Measurements from ENCODE around the gene EDEM1. TPM values are rescaled to one million over a fixed set of nuclear protein-coding genes. Genes with fewer than 3 reads are reported as not detected.

EDEM1 gene
- total RNA-seq, 4 donors from 2014 or later = 18.4 to 41.7 (median 35.8) TPM

DNA sequence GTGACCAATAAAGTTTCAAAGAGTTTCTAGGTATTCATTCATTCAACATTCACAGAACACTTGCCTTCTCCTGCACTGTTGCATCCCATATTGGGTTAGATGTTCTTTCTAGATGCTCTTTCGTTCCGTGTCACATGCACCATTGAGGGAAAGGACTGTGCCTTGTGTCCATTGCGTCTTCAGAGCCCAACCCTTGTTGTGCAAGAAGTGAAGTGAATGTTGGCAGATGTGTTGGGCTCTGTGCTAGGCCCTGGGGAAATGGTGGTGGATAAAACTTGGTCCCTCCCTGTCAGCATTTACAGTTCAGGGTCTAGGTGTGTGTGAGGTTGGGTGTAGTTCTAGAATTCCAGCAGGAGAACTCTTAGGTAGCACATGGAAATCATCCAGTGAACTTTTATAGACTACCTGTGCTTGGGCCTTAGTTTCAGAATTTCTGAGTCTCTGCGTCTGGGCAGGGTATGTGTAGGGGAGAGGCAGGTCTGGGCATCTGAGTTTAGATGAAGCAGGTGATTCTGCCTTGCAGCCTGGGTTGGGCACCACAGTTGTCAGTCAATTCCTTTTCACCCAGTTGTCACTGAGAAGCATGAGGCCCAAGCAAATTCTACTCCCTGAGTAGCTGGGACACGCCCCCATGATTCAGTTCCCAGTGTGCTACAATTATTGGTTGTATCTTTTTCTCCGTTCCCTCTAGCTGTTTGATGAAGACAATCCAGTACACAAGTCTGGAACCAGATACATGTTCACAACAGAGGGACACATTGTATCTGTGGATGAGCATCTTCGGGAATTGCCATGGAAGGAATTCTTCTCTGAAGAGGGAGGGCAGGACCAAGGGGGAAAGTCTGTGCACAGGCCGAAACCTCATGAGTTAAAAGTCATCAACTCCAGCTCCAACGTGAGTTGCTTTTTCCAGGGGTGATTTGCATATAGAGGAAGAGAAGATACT is 25.4 kb downstream of the EDEM1 start:
- Histone ChIP-seq H3K4me1 (peaks cover 0 to 5% (median 0%) of the 10 kb centered on the region in 3 donors), H3K27ac (no peak overlapping the region), H3K27me3 (no peaks in the 10 kb centered on the region), H3K36me3 (peaks cover 11 to 99% of the 10 kb centered on the region in 2 donors), H3K9me3 (no peaks in the 10 kb centered on the region), H3K4me3 (no peak overlapping the region)
- ATAC-seq = peak; percentile 43
- TF ChIP-seq POLR2A (IDR thresholded peaks at IDR 0.05) (no peak), POLR2AphosphoS5 (IDR thresholded peaks at IDR 0.05) (no peak), EP300 (IDR thresholded peaks at IDR 0.05) (no peak)
- TF ChIP-seq, protein P1, sequence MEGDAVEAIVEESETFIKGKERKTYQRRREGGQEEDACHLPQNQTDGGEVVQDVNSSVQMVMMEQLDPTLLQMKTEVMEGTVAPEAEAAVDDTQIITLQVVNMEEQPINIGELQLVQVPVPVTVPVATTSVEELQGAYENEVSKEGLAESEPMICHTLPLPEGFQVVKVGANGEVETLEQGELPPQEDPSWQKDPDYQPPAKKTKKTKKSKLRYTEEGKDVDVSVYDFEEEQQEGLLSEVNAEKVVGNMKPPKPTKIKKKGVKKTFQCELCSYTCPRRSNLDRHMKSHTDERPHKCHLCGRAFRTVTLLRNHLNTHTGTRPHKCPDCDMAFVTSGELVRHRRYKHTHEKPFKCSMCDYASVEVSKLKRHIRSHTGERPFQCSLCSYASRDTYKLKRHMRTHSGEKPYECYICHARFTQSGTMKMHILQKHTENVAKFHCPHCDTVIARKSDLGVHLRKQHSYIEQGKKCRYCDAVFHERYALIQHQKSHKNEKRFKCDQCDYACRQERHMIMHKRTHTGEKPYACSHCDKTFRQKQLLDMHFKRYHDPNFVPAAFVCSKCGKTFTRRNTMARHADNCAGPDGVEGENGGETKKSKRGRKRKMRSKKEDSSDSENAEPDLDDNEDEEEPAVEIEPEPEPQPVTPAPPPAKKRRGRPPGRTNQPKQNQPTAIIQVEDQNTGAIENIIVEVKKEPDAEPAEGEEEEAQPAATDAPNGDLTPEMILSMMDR (IDR thresholded peaks at IDR 0.05) = no peak
- WGBS, 2 donors (ENCODE audit: low coverage in 1 of 2) = 79 to 81% methylated on average over 6 to 7 of the region's 9 CpGs

DNA sequence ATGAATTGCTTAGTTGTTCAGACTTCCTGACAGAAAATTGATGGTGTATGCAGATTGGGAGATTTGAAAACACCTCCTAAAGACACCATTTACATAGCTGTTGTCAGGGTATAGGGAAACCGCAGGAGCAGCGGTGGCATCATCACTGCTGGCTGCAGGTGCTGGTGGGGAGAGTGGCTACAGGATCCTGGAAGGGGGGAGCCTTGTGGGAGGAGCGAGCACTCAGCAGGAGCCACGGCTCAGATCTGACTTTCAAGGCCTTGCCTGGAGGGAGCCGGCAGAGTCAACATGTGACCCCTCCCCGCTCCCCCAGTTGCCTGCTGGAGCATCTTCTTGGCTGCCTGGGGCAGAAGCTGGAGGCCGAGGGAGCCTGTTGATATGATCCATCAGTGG is 26.1 kb downstream of the EDEM1 start:
- 58% methylated on average over 6 of the region's 7 CpGs; no CpG with 5 or more reads in 1 of the 2 donors for WGBS, 2 donors (ENCODE audit: low coverage in 1 of 2)
- Histone ChIP-seq H3K36me3 (peaks cover 9 to 94% of the 10 kb centered on the region in 2 donors), H3K9me3 (no peaks in the 10 kb centered on the region), H3K27me3 (no peaks in the 10 kb centered on the region), H3K4me3 (no peak overlapping the region), H3K27ac (no peak overlapping the region), H3K4me1 (peaks cover 0 to 12% (median 0%) of the 10 kb centered on the region in 3 donors)
- no peak for ATAC-seq
- TF ChIP-seq POLR2A (IDR thresholded peaks at IDR 0.05) = no peak
- TF ChIP-seq, protein P1 (IDR thresholded peaks at IDR 0.05) = no peak
- TF ChIP-seq POLR2AphosphoS5 (IDR thresholded peaks at IDR 0.05) = no peak
- TF ChIP-seq EP300 (IDR thresholded peaks at IDR 0.05) = no peak

DNA sequence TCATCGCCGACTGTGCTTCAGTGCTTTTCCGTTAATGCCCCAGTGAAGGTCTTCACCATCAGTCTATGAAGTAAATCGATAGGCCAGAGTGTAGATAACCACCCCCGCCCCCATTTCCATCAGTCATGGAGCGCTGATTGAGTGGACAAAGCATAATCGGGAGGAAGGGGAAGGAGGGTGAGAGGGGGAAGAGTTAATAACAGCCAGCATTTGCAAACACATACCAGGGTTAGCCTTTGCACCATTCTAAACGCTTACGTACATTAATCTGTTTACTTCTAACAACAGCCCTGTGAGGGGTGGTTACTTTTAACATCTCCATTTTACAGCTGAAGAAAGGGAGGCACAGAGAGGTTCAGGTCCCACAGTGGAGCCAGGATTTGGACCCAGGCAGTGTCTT is 26.8 kb downstream of the EDEM1 start:
- no peaks in the 10 kb centered on the region for H3K27me3 ChIP-seq
- ATAC-seq = no peak
- TF ChIP-seq, protein P1 (IDR thresholded peaks at IDR 0.05) = no peak
- peaks cover 0 to 20% (median 0%) of the 10 kb centered on the region in 3 donors for H3K4me1 ChIP-seq
- no peak overlapping the region for H3K27ac ChIP-seq
- H3K36me3 ChIP-seq = peaks cover 9 to 91% of the 10 kb centered on the region in 2 donors
- H3K9me3 ChIP-seq = no peaks in the 10 kb centered on the region
- H3K4me3 ChIP-seq = no peak overlapping the region
- WGBS, 2 donors (ENCODE audit: low coverage in 1 of 2) = 70% methylated on average over 8 of the region's 9 CpGs; no CpG with 5 or more reads in 1 of the 2 donors

DNA sequence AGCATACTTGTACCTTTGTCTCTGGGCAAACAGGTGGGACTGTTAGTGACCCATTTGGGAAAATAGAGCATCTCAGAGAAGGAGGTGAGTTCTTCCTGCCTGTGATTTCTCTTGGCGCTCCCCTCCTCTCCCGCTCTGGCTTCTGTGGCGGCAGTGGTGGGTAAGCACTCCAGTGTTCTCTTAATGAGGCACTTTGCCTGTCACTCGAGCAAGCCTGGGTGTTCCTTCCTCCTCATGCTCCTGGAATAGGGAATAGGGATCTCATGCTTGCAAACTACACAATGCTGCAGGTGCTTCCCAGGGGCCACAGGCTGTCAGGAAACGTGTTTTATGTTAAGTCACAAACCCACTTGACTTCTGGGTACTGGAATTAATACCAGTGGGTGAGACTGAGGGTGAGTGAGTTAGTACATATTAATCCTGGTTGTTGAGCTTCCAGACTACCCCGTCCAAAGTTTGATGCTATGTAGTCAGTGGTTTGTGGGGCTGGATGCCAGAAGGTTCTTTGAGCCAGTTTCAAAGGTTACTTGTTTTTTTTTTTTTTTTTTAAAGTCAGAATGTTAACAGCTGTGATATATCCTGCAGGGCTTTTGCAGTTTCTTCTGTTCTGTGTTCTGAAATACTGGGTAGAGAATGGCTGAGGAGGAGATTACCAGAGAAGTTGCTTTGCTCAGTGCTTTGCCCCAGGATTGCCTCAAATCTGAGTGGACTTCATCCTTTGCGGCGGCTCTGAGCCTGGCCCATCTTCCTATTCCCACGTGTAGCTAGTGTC is 30.5 kb downstream of the EDEM1 start:
- ATAC-seq = no peak
- no peak overlapping the region for H3K4me3 ChIP-seq
- H3K27ac ChIP-seq = peak overlapping the region in 2 of 4 donors; percentile 36 to 43
- no peak for TF ChIP-seq EP300 (IDR thresholded peaks at IDR 0.05)
- TF ChIP-seq POLR2AphosphoS5 (IDR thresholded peaks at IDR 0.05) = no peak
- TF ChIP-seq, protein P1 (IDR thresholded peaks at IDR 0.05) = no peak
- TF ChIP-seq POLR2A (IDR thresholded peaks at IDR 0.05) = no peak
- no peaks in the 10 kb centered on the region for H3K27me3 ChIP-seq
- H3K4me1 ChIP-seq = peaks cover 0 to 20% (median 0%) of the 10 kb centered on the region in 3 donors
- WGBS, 2 donors (ENCODE audit: low coverage in 1 of 2) = 10 to 27% methylated on average over 5 to 9 of the region's 9 CpGs
- peaks cover 0 to 60% of the 10 kb centered on the region in 2 donors for H3K36me3 ChIP-seq
- no peaks in the 10 kb centered on the region for H3K9me3 ChIP-seq

All from gastroesophageal sphincter (tissue), 4 donors.